ENCODE results near the gene NEGR1.
"Not testable (repeated sequence)": the region's sequence is repeated elsewhere in the genome, so short reads cannot be mapped to it uniquely, and the experiment has no call there.

The NEGR1 gene

DNA sequence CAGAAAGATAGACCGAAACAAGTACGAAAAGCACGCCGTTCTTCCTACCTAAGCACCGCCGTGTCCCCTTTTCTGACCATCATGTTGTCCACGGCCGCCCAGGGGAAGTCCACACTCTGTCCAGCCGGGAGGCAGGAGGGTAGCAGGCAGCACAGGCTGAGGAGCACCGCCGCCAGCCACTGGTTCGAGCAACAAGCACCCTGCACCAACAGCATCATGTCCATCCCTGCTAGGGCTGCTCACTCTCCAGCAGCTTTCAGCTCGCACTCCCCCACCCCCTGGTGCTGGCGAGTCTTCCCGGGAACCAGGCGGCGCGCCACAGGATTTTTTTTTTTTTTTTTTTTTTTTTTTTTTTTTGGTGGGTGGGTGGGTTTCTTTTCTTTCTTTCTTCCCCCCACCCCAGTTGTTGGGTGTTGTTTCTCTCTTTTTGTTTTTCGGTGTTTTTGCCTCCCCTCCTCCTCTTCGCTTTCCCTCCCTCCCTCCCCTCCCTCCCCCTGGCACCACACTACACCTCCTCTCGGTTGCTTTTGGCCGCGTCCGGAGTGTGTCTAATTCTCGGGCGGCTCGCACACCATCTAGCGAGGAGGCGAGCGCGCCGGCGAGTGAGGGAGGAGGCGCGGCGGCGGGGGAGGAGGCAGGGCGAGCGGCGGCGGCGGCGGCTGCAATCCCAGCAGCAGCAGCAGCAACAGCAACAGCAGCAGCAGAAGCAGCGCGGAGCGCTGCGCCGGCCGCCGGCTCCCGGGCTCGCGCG, at the start of gene NEGR1:
Gene NEGR1, minus strand, starts transcription at position 269 of the 751 bp plus-strand sequence.
- peak in 1 of 2 donors; percentile 46 for DNase-seq (ENCODE audit: low read depth in 2 of 2)

DNA sequence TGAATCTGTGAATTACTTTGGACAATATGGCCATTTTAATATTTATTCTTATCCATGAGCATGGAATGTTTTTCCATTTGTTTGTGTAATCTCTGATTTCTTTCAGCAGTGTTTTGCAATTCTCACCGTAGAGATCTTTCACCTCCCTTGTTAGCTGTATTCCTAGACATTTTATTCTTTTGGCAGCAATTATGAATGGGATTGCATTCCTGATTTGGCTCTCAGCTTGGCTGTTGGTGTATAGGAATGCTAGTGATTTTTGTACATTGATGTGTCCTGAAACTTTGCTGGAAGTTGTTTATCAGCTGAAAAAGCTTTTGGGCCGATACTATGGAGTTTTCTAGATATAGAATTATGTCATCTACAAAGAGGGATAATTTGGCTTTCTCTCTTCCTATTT, 44.2 kb upstream of the NEGR1 start:
- no peak for DNase-seq (ENCODE audit: low read depth in 2 of 2)

DNA sequence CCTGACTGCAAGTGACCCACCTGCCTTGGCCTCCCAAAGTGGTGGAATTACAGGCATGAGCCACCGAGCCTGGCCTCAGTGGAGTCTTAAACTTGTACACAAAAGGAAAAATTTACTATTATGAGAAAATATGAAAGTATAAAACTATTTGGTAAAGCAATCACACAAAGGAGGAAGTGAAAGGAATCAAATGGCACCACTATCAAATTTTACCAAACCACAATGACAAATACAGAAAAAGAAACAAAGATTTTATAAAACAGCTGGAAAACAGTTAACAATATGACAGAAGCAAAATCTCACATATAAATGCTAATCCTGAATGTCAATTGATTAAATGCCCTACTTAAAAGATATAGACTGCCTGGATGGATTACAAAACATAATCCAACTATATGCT, 42.1 kb upstream of the NEGR1 start:
- no peak for DNase-seq (ENCODE audit: low read depth in 2 of 2)

DNA sequence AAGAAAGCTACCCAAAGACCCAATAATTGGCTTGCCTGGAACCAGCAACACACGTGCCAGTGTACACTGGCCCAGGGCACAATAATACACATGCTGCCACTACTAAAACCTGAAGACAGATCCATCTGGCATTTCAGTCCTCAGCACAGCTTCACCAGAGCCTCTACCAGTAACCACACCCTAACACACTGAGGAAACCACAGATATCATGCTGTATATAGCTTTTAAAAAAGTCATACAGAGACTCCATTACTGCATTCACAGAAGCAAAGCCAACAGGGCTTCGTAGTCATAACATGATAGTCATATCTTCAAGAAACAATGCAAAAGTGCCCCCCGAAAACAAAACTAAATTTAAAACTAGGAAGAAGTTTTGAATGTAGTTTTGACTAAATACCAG, 40.6 kb upstream of the NEGR1 start:
- no peak for DNase-seq (ENCODE audit: low read depth in 2 of 2)

DNA sequence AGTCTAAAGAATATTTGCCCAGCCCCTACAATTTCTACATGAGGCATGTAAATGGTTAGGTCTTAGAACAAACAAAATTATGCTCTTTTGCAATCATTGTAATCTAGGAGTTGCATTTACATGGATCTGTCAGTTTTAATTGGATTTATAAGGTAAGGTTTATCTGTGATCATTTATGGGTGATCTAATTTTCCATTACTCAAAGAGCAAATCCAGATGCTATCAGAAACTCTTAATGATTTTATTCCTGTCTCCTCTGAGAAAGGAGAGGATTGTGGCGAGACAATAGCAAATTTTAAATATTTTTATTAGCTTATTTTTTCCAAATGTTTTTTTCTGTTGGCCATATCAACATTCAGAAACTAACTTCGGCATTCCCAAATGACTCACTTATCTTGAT, 14.2 kb upstream of the NEGR1 start:
- DNase-seq (ENCODE audit: low read depth in 2 of 2): no peak

DNA sequence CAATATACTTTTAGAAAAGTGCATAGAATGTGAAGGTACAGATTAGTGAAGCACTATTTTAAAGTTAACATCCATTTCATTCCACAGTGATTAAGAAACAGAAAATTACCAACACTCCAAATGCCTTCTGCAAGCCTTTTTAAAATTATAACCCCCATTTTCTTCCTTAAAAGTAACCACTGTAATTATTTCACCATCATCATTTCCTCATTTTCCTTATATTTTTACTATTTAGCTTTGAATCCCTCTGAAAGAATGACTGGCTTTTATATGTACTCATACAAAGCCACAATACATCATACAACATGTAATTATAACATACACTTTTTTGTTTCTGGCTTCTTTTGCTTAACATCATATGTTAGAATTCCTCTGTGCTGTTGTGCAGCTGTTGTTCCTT, 6.5 kb upstream of the NEGR1 start:
- no peak for DNase-seq (ENCODE audit: low read depth in 2 of 2)

DNA sequence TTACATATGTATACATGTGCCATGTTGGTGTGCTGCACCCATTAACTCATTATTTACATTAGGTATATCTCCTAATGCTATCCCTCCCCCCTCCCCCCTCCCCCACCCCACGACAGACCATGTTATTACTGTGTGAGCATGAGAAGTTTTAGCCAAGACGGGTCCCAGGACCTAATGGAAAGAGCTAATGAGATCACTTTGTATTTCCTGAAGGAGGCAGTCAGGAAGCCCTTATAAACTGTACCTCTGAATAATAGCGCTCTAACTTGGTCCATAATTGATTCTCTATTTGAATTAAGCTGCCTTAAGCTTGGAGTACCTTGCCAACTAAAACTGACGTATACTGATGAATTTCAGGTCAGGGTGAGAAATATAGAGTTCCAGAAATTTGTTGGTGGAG, 4.1 kb upstream of the NEGR1 start:
- no peak for DNase-seq (ENCODE audit: low read depth in 2 of 2)

DNA sequence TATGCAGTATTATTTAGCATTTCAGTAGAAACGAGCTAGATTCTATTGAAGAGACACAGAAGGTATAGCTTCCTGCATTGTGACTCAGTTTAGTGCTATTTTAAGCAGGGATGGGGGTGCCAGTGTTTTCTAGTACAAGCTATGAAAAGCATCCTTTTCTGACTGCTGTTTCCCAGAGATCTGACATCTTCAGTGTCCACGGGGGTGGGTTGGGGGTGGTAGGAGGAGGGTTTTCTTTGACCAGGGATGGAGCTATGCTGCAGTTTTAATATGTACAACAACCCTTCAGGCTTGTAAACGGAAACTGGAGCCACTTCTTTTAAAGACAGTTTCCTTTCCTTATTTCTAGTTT, 2.7 kb upstream of the NEGR1 start:
- no peak for DNase-seq (ENCODE audit: low read depth in 2 of 2)

DNA sequence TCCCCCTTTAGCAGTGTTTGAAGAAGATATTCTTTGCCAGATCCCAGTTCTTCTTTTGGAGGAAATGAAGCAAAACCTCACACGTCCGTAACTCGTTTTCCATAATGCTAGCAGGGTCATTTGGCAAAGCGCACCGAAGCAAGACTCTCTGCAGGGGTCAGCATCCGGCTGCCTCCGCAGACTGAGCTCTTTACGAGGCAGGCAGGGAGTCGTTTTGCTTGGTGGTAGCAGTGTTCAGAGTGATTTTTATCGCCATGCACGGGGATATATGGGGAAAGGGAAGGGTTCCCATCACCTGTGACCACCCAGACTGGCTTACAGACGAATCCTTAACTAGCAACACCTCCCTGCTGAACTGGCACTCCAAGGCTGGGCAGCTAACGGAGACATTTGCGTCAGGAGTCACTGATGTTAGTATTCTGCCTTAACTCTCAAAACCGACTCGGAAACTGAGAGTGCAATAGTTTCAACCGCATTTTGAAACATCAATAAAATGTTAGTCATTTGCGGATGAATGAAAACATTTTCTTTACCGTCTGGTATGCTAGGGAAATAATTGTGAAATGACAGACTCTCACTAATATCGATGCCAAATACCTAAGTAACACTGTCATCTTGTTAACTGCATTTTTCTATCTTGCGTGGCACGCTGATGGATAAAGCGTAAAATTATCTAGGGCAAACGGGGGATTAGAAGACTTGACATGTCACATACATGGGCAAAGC, 2.2 kb upstream of the NEGR1 start:
- no peak for DNase-seq (ENCODE audit: low read depth in 2 of 2)

DNA sequence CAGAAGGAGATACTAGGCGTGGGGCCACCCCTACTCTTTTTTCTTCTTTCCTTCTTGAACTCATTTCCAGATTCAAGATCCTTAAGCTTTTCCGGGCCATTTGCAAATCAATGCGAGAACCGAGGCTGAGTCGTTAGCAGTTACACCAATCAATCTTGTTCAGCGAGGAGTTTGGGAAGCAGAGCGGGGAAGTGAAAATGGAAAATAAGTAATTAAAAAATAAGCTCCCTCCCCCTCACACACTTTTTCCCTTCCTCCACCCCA, 1.7 kb upstream of the NEGR1 start:
- no peak for DNase-seq (ENCODE audit: low read depth in 2 of 2)

DNA sequence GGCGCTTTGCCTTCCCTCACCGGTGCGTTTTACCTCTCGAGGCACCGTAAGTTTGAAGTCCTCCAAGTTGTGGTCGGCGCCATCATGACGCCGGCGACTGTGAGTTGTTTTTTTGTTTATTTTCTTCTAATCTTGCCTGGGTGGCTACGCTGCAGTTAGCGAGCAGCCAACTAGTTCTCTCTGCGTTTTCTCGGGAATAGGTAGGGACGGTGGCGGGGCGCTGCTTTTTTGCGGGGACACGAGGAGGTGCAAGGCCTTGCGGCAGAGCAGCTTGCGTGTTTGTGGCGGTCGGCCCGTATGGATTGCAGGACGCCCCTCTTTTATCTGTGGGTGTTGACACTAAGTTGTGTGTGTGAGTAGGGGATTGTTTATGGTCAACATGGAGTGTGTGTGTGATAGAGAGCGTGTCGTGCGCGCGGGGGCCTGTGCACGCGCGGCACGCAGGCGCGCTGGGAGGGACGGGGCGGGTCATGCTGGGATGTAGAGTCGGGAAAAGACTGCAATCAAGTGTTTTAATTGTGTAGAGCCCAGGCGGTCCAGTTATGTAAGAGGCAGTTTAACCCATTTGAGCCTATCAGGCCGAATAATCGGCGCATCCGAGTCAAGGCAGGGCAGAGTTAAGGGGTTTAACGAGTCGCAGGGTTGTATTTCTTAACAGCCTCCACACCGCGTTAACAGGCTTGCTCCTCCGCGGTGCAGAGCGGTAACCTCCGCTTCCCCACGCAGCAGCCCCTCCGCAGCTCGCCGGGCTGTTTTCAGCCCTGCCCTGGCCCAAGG, 1.2 kb upstream of the NEGR1 start:
- no peak for DNase-seq (ENCODE audit: low read depth in 2 of 2)

DNA sequence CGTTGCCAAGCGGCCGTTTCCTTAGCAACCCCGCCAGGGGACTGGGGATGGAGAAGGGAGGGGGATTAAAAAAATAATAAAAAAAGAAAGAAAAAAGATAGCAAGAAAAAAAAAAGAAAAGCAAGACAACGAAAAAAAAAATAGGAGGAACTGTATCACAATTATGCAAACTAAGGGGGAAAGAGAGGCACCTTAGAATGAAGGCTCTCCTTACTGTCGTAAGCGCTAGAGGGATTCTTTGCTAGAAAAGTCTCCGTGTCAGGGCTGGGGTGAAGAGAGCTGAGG, 625 bp upstream of the NEGR1 start:
- DNase-seq (ENCODE audit: low read depth in 2 of 2): no peak

DNA sequence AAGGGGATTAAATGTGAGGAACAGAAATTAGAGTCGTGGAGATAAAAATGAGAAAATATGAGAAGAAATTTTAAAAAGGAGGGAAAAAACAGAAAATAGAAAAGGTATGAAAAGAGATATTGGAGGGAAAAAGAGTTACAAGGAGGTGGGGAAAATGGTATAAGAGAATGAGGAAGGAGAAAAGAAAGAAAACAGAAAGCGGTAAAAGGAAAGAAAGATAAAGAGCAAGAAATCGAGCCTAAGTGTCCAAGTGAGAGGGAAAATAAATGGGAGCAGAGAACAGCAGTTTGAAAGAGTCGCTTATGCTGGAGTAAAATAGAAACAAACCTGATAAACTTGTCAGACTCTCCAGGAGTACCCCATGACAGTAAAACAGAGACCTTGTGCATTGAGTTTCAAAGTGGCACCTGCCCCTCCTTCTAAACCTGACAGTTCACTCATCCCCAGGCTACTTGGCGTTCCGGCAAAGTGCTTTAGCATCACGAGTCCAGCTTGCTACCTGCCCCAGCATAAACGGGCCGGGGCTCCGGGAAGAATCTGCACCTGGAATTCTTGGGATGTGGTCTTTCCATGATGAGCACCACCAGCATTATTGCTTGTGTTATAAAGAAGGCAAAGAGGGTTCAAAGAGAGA, 585 bp downstream of the NEGR1 start:
- no peak for DNase-seq (ENCODE audit: low read depth in 2 of 2)

DNA sequence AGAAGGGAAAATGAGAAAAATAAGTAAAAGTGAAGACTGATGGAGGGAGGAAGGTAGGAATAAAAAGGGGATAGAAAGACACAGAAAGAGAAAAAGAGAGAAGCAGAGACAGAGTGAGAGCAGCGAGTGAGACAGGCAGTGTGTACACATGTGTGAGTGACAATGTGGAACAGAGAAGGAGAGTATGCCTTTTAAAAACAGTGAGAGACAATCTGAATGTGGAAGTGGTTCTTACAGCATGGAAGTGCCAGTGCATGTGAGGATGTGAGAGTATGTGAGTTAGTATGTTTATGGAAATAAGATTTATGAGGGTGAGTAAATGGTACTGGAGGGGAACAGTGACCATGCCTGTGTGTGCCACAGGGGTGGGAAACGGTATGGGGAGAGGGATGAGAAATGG, 1.2 kb downstream of the NEGR1 start:
- DNase-seq (ENCODE audit: low read depth in 2 of 2): no peak

DNA sequence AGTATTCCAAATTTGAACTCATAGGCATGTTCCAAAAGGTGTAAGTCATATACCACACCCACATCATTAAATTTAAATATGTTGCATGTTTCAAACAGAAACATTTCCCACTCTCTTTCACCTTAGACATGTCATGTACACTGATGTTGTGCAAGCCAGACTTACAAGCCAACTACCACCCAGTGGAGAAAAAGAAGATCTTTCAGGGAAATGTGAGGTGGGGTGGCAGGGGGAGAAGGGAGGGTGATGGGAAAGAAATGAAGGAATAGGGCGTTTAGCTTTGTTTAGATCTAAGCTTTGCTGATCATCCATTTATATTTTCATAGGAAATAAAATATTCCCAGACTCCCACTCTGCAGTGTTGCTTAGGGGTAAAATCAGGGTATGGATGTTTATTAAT, 1.6 kb downstream of the NEGR1 start:
- no peak for DNase-seq (ENCODE audit: low read depth in 2 of 2)

DNA sequence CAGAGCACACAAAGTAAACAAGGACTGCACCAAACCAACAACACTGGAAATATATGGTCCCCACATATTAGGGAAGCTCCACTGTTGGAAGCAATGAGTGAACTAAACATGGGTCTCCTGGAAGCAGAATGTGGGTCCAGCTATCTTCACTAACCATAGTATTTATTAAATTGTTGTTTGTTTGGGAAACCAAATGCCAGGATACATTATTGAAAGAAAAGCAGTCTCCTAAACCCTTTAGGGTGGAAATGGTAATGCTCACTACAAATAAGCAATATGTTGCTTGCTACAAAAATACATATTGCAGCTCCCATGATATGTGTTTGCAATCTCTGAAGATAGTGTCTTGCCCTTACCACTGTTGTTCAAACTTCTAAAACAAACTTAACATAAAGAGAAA, 2.2 kb downstream of the NEGR1 start:
- DNase-seq (ENCODE audit: low read depth in 2 of 2): no peak

DNA sequence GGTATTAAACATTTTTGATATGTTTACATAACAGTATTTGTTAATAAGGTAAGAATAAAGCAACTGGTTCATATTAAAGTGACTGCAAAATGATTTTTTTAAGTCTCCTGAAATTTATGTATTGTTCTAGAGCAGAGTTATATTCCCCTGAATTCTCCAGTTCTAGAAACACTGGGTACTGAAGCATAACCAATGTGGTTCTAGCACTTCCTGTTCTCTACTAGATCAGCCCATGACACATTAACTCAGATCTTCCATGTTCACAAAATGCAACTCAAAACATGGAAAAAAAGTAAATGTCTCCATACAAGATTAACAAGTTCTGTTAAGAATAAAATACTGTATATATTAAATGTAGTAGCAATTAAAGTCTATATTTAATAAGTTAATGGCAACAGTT, 3.9 kb downstream of the NEGR1 start:
- DNase-seq (ENCODE audit: low read depth in 2 of 2): no peak

DNA sequence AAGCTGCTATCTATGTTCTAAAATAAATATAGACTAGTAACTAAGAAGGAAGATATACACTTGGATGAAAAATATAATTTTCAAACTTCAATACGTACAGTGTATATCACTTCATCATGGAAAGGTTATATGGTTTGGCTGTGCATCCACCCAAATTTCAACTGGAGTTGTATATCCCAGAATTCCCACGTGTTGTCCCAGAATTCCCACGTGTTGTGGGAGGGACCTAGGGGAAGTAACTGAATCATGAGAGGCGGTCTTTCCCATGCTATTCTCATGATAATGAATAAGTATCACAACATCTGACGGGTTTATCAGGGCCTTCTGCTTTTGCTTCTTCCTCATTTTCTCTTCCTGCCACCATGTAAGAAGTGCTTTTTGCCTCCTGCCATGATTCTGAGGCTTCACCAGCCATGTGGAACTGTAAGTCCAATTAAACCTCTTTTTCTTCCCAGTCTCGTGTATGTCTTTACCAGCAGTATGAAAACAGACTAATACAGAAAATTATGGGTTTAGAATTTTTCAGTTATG, 10.7 kb downstream of the NEGR1 start:
- DNase-seq (ENCODE audit: low read depth in 2 of 2): no peak

DNA sequence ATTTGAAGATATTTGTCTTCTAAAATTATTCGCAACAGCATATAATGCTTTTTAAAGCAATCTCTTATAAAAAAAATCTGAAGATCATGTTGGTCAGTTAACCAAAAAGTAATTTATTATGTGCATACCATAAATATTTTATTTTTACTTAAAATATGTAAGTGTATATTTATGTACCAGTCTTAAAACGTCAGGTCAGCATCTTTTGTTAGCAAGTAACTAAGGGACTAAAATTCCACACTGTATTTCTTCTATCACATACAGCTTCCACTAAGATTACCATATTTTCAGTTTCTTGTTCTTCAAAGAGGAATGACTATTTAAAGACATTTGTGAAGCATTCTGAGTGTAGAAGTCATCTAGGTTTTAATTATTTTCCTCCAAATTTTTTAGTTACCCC, 19.6 kb downstream of the NEGR1 start:
- DNase-seq (ENCODE audit: low read depth in 2 of 2): no peak

DNA sequence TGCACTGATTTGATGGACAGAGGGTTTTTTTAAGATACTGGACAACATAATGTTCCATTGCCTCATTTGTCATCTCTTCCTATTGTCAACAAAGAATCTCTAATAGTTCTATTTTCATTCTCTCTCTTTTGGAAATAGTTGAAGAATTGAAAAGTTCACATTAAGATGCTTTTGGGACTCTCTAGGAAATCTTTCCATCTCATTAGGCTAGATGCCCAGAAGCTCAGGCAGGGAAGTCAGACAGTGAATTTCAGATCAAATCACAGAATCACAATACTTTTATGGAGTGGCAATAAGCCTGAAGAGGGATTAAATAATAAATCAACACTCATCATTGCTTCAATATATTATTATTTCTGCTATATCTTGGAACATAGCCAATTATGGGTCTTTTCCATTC, 29.2 kb downstream of the NEGR1 start:
- DNase-seq (ENCODE audit: low read depth in 2 of 2): no peak

DNA sequence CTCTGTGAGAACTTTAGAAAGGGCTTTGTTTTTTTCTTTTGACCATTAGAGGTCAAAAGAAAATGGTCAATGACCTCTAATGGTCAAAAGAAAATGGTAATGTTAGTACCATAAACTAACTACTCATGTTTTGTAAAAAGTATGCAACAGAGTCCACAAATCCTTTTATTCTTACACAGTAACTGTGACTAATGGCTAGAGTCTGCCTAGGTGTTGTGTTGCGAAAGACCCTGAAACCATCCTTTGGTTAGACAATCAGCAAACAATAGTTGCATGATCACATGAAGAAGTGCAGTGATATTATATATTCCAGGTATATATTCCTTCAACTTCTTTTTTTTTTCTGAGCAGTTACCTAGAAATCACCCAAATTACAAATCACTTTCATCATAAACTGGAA, 40.9 kb downstream of the NEGR1 start:
- no peak for DNase-seq (ENCODE audit: low read depth in 2 of 2)

DNA sequence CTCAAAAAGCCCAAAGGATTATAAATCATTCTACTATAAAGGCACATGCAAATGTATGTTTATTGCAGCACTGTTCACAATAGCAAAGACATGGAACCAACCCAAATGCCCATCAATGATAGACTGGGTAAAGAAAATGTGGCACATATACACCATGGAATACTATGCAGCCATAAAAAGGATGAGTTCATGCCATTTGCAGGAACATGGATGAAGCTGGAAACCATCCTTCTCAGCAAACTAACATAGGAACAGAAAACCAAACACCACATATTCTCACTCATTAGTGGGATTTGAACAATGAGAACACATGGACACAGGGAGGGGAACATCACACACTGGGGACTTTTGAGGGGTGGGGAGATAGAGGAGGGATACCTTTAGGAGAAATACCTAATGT, 46.4 kb downstream of the NEGR1 start:
- not testable (repeated sequence) for DNase-seq (ENCODE audit: low read depth in 2 of 2)

DNA sequence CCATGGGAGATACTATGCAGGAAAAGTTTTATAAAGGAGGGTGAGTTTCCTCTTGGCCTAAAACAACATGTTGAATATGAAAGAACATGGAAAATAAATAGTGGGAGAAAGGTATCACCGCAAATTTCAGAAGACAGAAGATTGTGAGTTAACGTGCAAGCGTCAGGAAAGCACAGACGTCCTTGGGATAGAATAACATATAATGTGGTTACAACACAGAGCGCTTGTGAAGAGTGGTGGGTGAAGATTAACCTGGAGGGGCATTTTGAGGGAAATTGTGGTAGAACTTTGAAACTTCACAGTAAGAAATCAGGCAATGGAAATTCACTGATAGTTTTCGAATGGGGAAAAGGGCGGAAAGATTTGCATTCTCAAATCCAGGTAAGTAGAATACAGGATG, 47.3 kb downstream of the NEGR1 start:
- DNase-seq (ENCODE audit: low read depth in 2 of 2): no peak
